ENCODE data around the gene ZHX3.

The ZHX3 gene

GRCh38 chr20:41304424-41305079 lies 13.0 kb downstream of the ZHX3 start:
- in situ Hi-C loops (cut with MboI; ENCODE audit: low sequenced_read_pairs): no loop called here

GRCh38 chr20:41304002-41304401 lies 13.5 kb downstream of the ZHX3 start:
- in situ Hi-C loops (cut with MboI; ENCODE audit: low sequenced_read_pairs): no loop called here

- in situ Hi-C loops (cut with MboI; ENCODE audit: low sequenced_read_pairs): no loop called here
Observed at GRCh38 chr20:41300886-41301285, 16.6 kb downstream of the ZHX3 start.

DNA sequence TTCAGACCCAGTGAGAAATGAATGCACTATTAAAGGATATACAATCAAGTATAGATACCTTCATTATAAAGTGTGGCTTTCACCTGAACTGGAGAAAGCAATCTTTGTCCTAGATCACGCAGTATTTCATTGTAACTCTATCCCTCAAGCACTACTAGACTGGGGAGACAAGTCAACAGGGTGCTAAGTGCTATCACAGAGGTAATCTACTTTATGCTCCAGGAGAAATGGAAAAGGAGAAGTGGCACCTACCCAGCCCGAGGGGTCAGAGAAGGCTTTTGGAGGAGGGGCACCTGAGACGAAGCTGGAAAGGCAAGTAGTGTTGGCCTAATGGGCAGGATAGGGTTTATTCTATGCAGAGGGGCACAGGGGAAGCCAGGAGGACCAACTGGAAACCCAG lies 17.1 kb downstream of the ZHX3 start:
- in situ Hi-C loops (cut with MboI; ENCODE audit: low sequenced_read_pairs): no loop called here

DNA sequence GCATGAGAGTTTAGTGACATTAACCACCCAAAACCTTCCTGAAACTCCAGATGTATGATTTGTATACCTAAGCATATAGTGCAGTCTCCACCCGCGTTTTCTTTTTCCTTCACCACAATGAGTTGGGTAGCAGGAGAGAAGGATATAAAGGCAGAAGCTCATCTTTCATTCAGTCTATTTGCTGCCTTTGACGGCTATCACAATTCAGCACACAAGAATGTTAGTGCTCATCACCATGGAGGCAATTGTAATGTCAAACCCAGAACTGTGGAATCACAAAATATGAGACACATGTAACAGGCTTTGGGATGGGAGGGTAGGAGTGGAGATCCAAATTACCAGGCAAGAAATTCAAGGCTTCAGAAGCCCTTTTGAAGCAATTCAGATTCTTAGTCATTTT lies 17.6 kb downstream of the ZHX3 start:
- in situ Hi-C loops (cut with MboI; ENCODE audit: low sequenced_read_pairs): no loop called here

- in situ Hi-C loops (cut with MboI; ENCODE audit: low sequenced_read_pairs): no loop called here
Observed at GRCh38 chr20:41293269-41294037, 24.1 kb downstream of the ZHX3 start.

DNA sequence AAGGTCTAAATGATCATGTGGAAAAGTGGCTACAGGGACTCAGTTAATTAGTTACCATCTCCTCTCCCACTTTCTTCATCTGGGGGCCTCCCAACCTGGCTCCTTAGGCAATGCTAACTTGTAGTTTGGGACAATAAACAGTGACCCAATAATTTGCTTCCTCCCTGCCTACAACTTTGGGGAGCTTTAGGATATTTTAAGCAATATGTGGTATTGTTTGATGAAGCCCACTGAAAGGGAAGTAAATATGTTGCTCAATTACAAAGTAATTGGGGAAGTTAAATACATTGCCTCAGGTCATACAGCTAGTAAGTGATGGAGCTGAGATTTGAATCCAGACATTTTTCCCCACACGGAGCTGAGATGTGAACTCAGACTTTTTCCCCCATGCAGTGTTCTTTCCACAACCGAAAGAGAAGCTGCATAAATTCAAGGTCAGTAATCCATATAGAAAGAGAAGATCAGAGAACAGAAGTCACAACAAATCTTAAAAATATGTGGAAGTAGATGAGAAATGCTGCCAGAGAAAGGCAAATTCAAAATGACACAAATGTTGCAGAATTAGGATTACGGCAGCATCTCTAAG lies 26.6 kb downstream of the ZHX3 start:
- in situ Hi-C loops (cut with MboI; ENCODE audit: low sequenced_read_pairs): no loop called here

DNA sequence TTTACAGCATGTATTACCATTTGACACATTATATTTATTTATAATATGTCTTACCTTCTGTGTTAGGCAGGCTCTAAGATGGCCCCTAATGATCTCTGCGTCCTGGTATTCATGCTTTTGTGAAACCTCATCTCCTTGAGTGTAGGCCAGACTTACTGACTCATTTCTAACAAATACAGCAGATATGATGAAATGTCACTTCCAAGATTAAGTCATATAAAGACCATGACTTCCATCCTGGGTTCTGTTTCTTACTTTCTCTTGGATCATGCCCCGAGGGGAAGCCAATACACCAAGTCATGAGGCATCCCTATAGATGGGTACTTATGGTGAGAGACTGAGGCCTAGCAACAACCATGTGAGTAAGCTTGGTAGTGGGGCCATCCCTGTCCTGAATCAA lies 30.2 kb downstream of the ZHX3 start:
- in situ Hi-C loops (cut with MboI; ENCODE audit: low sequenced_read_pairs): no loop called here

DNA sequence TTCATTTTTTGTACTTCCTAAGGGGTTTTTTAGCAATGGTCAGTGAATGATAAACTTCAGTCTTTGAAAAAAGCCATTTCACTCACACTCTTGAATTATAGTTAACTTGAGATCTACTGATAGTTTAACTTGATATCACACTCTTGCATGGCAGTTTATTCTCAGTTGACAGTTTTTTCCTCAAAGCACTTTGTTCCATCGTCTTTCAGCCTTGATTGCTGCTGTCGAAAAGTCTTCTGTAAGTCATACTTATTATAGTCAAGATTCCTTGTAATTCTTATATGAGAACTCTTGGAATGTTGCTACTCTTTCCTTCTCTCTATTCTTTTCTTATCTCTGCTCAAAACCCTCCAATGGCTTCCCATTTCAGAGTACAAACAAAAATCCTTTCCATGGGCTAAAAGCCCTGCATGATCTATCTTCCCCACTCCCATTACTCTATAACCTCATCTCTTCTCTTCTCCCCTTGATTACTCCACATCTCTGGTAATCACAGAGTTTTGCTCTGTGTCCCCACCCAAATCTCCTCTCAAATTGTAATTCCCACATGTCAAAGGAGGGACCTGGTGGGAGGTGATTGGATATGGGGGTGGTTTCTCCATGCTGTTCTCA lies 31.2 kb downstream of the ZHX3 start:
- in situ Hi-C loops (cut with MboI; ENCODE audit: low sequenced_read_pairs): no loop called here

DNA sequence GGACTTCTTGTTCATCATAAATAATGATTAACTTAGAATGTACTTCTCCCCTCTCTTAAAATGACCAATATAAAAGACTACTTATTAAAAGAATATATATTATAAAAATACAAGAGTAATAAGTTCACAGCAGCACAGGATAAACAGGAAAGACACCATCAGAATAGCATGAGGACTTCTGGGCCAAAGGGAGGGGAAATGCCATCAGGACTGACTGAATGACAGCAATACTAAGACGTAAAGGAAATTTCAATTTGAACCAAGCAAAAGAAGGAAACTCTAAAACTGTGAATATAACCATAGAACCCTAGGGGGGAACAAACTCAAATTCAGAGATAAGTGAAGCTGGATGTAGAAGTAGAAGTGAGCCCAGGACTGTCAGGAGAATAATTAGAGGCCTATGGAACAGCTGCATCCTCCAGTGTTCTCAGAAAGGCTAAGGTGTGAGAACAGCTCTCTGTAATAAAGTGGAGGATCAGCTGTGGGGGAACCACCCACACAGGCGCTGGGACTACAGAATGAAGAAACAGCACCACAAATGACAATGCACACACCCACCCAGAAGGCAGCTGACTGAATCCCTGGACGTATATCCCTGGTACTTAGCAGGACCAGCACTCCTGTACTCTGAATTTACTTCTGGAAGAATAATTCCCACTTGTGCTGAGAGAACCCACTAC lies 37.8 kb downstream of the ZHX3 start:
- in situ Hi-C loops (cut with MboI; ENCODE audit: low sequenced_read_pairs): no loop called here

DNA sequence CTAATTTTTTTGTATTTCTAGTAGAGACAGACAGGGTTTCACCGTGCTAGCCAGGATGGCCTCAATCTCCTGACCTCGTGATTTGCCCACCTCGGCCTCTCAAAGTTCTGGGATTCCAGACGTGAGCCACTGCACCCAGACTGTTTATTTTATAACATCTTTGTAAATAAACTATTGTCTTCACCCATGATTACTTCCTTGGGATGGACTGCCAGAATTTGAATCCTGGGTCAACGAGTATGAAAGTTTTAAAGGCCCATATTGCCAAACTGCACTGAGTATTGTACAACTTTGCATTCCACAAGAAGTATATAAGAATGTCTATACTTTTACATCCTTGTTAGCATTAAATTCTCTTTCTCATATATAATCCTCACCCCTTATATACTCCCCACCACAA lies 38.6 kb downstream of the ZHX3 start:
- in situ Hi-C loops (cut with MboI; ENCODE audit: low sequenced_read_pairs): no loop called here

DNA sequence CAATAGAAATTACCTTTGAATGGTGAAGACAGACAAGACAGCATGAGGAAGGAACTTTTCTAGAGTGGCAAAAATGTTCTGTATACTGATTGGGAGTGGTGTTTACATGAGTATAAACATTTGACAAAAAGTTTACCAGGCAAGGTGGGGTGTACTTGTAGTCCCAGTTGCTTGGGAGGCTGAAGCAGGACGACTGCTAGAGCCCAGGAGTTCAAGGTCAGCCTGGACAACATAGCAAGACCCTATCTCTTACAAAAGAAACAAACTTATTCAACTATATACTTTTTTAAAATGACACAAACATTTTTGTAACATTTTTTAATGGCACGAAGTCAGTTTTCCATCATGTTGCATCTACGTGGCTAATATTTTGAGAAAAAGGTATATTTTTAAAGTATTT lies 40.5 kb downstream of the ZHX3 start:
- in situ Hi-C loops (cut with MboI; ENCODE audit: low sequenced_read_pairs): no loop called here

DNA sequence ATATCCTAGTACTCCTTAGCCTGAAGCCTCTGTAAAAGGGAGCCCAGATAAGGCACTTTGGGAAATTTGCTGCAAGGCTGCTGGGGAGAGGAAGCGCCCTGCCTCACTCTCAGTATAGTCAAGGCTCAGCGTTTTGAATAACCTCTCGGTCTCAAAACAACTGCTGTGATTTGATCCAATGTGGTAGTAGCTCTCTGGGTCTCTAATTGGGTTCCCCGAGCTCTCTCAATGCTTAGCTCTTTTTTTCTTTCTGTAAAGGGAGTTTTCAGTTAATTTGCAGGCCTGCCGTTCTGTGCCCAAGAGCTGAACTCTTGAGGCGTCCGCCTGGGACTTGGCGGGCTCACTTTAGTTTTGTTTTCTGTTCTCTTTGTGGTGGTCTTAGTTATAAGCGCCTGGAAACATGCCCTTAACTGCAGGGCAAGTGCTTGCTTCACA lies 41.2 kb downstream of the ZHX3 start:
- in situ Hi-C loops (cut with MboI; ENCODE audit: low sequenced_read_pairs): no loop called here

DNA sequence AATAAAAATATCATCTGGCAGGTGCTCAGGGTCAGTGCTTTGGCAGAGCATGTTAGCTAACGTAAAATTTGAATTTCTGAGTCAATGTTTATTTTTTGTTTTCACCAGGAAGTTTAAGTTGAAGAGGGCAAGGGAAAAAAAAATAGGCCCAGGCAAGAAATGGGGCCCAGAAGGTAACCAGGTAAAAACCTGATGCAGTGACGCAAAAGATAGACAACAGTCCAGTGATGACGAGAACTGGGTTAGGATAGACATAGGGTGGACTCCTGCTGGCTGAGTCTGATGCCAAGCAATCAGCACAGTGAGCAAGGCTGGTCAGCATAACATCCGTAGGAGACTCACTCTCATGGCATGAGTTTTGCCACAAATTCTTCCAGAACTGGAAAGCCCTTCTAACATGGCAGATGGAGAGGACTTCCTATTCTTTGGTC lies 42.2 kb downstream of the ZHX3 start:
- in situ Hi-C loops (cut with MboI; ENCODE audit: low sequenced_read_pairs): no loop called here

- in situ Hi-C loops (cut with MboI; ENCODE audit: low sequenced_read_pairs): no loop called here
Observed at GRCh38 chr20:41274152-41274551, 43.4 kb downstream of the ZHX3 start.

DNA sequence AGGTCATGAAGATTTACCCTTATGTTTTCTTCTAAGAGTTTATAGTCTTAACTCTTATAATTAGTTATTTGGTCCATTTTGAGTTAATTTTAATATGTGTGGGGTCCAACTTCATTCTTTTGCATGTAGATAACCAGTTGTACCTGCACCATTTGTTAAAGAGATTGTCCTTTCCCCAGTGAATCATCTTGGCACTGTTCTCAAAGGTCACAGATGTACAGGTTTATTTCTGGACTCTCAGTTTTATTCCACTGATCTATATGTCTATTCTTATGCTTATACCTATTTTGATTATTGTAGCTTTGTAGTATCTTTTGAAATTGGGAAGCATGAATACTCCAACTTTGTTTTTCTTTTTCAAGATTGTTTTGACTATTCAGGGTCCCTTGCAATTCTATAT lies 44.1 kb downstream of the ZHX3 start:
- in situ Hi-C loops (cut with MboI; ENCODE audit: low sequenced_read_pairs): no loop called here

GRCh38 chr20:41272339-41272738 lies 45.2 kb downstream of the ZHX3 start:
- in situ Hi-C loops (cut with MboI; ENCODE audit: low sequenced_read_pairs): no loop called here

- in situ Hi-C loops (cut with MboI; ENCODE audit: low sequenced_read_pairs): no loop called here
Observed at GRCh38 chr20:41268917-41269652, 48.4 kb downstream of the ZHX3 start.

- in situ Hi-C loops (cut with MboI; ENCODE audit: low sequenced_read_pairs): no loop called here
Observed at GRCh38 chr20:41268402-41268801, 49.1 kb downstream of the ZHX3 start.

DNA sequence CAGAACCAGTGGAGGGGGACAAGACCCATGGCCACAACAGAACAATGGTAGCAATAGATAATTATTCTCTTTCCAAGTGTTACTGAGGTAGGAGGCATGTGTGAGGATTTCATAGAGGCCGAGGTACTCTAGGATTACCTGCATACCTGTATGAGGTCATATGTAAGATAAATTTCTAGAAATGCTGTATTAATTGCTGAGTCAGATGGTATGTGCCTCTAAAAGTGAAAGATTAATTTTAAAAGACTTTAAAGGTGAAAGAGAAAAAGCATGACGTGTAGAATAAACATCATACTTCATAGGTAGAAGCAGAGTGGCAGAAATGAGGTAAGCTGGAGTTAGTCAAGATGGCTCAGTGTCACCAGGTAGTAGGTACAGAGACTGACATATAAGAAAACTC lies 51.6 kb downstream of the ZHX3 start:
- in situ Hi-C loops (cut with MboI; ENCODE audit: low sequenced_read_pairs): no loop called here

GRCh38 chr20:41264819-41265218 lies 52.7 kb downstream of the ZHX3 start:
- in situ Hi-C loops (cut with MboI; ENCODE audit: low sequenced_read_pairs): no loop called here
